A549 (cell line): ENCODE results near the gene PIPOX. TPM values are rescaled to one million over a fixed set of nuclear protein-coding genes. Genes with fewer than 3 reads are reported as not detected.

Source experiments
- ATAC-seq, 2 experiments: fragments of 200-7000 bp in 1 of 2; fragments of >200 bp in 1 of 2; cut with Nextera tagmentation in 1 of 2; cut with Tn5 transposase in 1 of 2; 3 replicates each; pipeline versions ENCODE4 v1.8.0 to v1.9.1; 2018 to 2020; ENCODE audit warnings: mild to moderate bottlenecking in 1 of 2, moderate library complexity in 1 of 2
- CTCF ChIA-PET: fragments of 300-600 bp; sonication (Branson Sonifier 250); formaldehyde crosslinking; extraction: SDS; loops from one replicate; lab custom pipeline; 2021; ENCODE audit warnings: antibody characterized with exemption, inconsistent platforms; lab: Yijun Ruan, JAX
- POLR2A ChIA-PET: fragments of 350-600 bp; formaldehyde crosslinking; extraction: SDS; loops from one replicate; lab custom pipeline; 2021; ENCODE audit warnings: antibody characterized with exemption, inconsistent platforms; lab: Yijun Ruan, JAX
- DNase-seq, 2 experiments: peaks; one replicate each; pipeline versions ENCODE4 v3.0.0 to v3.0.0-alpha.2; 2011 to 2016; ENCODE audit warnings: low read depth in 1 of 2, low spot score in 1 of 2
- FAIRE-seq: peaks from 2 replicates; lab custom pipeline; 2011; peaks lifted over from hg19 to GRCh38; lab: Jason Lieb, UNC
- H3K27ac ChIP-seq, 2 experiments: fragments of >200 bp; sonication (Bioruptor Twin); formaldehyde crosslinking; 3 replicates each; pipeline ENCODE4 v1.5.1; 2016 to 2017
- H3K4me1 ChIP-seq: fragments of >200 bp; sonication (Bioruptor Twin); formaldehyde crosslinking; 3 replicates; pipeline ENCODE4 v1.6.1; 2016
- H3K4me2 ChIP-seq: fragments of >200 bp; sonication (Bioruptor Twin); formaldehyde crosslinking; 3 replicates; pipeline ENCODE4 v1.6.1; 2016
- H3K4me3 ChIP-seq: fragments of >200 bp; sonication (Bioruptor Twin); formaldehyde crosslinking; 3 replicates; pipeline ENCODE4 v1.5.1; 2016
- H3K9me3 ChIP-seq: fragments of >200 bp; sonication (Bioruptor Twin); formaldehyde crosslinking; 3 replicates; pipeline ENCODE4 v1.6.1; 2016
- BHLHE40 ChIP-seq: IDR thresholded peaks from 2 replicates; pipeline ENCODE4 v1.6.1; 2012; ENCODE audit warnings: low read depth, low read length, inconsistent platforms
- CEBPB ChIP-seq, 2 experiments: fragments of >200 bp in 1 of 2; sonication (Bioruptor Twin) in 1 of 2; formaldehyde crosslinking in 1 of 2; IDR thresholded peaks; 2 replicates each; pipeline ENCODE4 v1.6.1; 2012 to 2016
- CHD4 ChIP-seq: fragments of 200-600 bp; sonication (generic); IDR thresholded peaks from 2 replicates; pipeline ENCODE4 v1.6.1; 2016; ENCODE audit warnings: antibody characterized with exemption, mild to moderate bottlenecking, borderline replicate concordance
- CTCF ChIP-seq: fragments of >200 bp; sonication (Bioruptor Twin); formaldehyde crosslinking; IDR thresholded peaks from 3 replicates; pipeline ENCODE4 v1.5.1; 2016
- E2F6 ChIP-seq: IDR thresholded peaks from 2 replicates; pipeline ENCODE4 v1.6.1; 2012; ENCODE audit warnings: low read depth, borderline replicate concordance
- ELK1 ChIP-seq: fragments of 150-350 bp; IDR thresholded peaks from 2 replicates; pipeline ENCODE4 v1.6.1; 2014; ENCODE audit warnings: low read depth, mild to moderate bottlenecking, low read length
- EP300 ChIP-seq, 2 experiments: fragments of >200 bp; sonication (Bioruptor Twin); formaldehyde crosslinking; IDR thresholded peaks; 2 replicates in 1 of 2; 3 replicates in 1 of 2; pipeline ENCODE4 v1.6.1; 2016 to 2017
- FOSL2 ChIP-seq, 2 experiments: fragments of 450-650 bp in 1 of 2; fragments of >200 bp in 1 of 2; sonication (Bioruptor Twin) in 1 of 2; formaldehyde crosslinking; IDR thresholded peaks; 2 replicates each; pipeline versions ENCODE4 v1.5.0 to v1.6.1; 2016 to 2020; ENCODE audit warnings: mild to moderate bottlenecking in 1 of 2, moderate library complexity in 1 of 2
- FOXS1 ChIP-seq: fragments of 250-450 bp; sonication (Bioruptor Pico); IDR thresholded peaks from 2 replicates; pipeline ENCODE4 v1.5.0; 2020; ENCODE audit warnings: mild to moderate bottlenecking, moderate library complexity
- HDAC2 ChIP-seq: fragments of 200-600 bp; sonication (generic); IDR thresholded peaks from 2 replicates; pipeline ENCODE4 v1.6.1; 2016
- HEYL ChIP-seq: fragments of 250-450 bp; sonication (Bioruptor Pico); IDR thresholded peaks from 2 replicates; pipeline ENCODE4 v1.8.0; 2021; ENCODE audit warnings: mild to moderate bottlenecking, moderate library complexity
- HOXA7 ChIP-seq: fragments of 250-450 bp; sonication (Bioruptor Pico); IDR thresholded peaks from 2 replicates; pipeline ENCODE4 v1.5.0; 2020; ENCODE audit warnings: mild to moderate bottlenecking, moderate library complexity
- JUN ChIP-seq, 2 experiments: fragments of >200 bp; sonication (Bioruptor Twin); formaldehyde crosslinking; IDR thresholded peaks; 2 replicates in 1 of 2; 3 replicates in 1 of 2; pipeline ENCODE4 v1.6.1; 2016 to 2017
- JUNB ChIP-seq: fragments of >200 bp; sonication (Bioruptor Twin); formaldehyde crosslinking; IDR thresholded peaks from 2 replicates; pipeline ENCODE4 v1.6.1; 2016
- KDM5A ChIP-seq: fragments of 200-600 bp; sonication (generic); IDR thresholded peaks from 2 replicates; pipeline ENCODE4 v1.6.1; 2016; ENCODE audit warnings: antibody characterized with exemption, mild to moderate bottlenecking
- MAFK ChIP-seq: fragments of 450-650 bp; IDR thresholded peaks from 2 replicates; pipeline ENCODE4 v1.6.1; 2014; ENCODE audit not compliant: partially characterized antibody
- MAX ChIP-seq: IDR thresholded peaks from 2 replicates; pipeline ENCODE4 v1.6.1; 2012
- NFE2L2 ChIP-seq: fragments of 150-350 bp; conservative IDR thresholded peaks from 2 replicates; pipeline ENCODE4 v1.6.1; 2014; ENCODE audit warnings: low read length
- NPAS2 ChIP-seq: fragments of 250-450 bp; sonication (Bioruptor Pico); IDR thresholded peaks from 2 replicates; pipeline ENCODE4 v1.8.0; 2022; ENCODE audit warnings: mild to moderate bottlenecking, moderate library complexity, borderline replicate concordance
- POLR2AphosphoS2 ChIP-seq: conservative IDR thresholded peaks from 2 replicates; pipeline ENCODE4 v1.6.1; 2012; ENCODE audit warnings: low read length, improper control_type of control experiment, inconsistent platforms
- RAD21 ChIP-seq, 2 experiments: fragments of >200 bp in 1 of 2; sonication (Bioruptor Twin) in 1 of 2; formaldehyde crosslinking in 1 of 2; IDR thresholded peaks in 1 of 2; conservative IDR thresholded peaks in 1 of 2; 2 replicates in 1 of 2; 3 replicates in 1 of 2; pipeline ENCODE4 v1.6.1; 2012 to 2018; ENCODE audit warnings: inconsistent platforms in 1 of 2
- RNF2 ChIP-seq: fragments of 200-600 bp; sonication (generic); IDR thresholded peaks from 2 replicates; pipeline ENCODE4 v1.6.1; 2016; ENCODE audit warnings: low read depth, mild to moderate bottlenecking, antibody characterized with exemption, moderate library complexity, borderline replicate concordance
- SMC3 ChIP-seq: fragments of >200 bp; sonication (Bioruptor Twin); formaldehyde crosslinking; IDR thresholded peaks from 3 replicates; pipeline ENCODE4 v1.6.1; 2018; ENCODE audit warnings: inconsistent platforms
- TFCP2L1 ChIP-seq: fragments of 250-450 bp; sonication (Bioruptor Pico); IDR thresholded peaks from 2 replicates; pipeline ENCODE4 v1.5.0; 2021; ENCODE audit warnings: mild to moderate bottlenecking
- USF2 ChIP-seq: fragments of 450-650 bp; IDR thresholded peaks from 2 replicates; pipeline ENCODE4 v1.6.1; 2014; ENCODE audit warnings: antibody characterized with exemption
- WGBS: methylation state at CpG from one replicate; pipeline ENCODE4 v1.1.6; 2017; ENCODE audit errors: missing lambda C conversion rate; 5-methylcytosine and 5-hydroxymethylcytosine counted together
- polyA plus RNA-seq, 4 experiments: library from polyadenylated mRNA; depleted of rRNA in 3 of 4; stranded (reverse); fragments of >200 nt; fragmentation: RNase III in 1 of 4; extraction: RNeasy Plus Mini Kit Qiagen cat#74134 plus additional on column Dnase treatment in 1 of 4; gene quantifications; 2 replicates in 3 of 4; 3 replicates in 1 of 4; pipeline ENCODE4 v1.2.3, GENCODE V29; 2011 to 2017

Gene PIPOX
- polyA plus RNA-seq, 2 of the 4 experiments (the other 2 are of a cell fraction), result 0.39 to 0.94 TPM

GRCh38 chr17:29024316-29024952, 18.5 kb upstream of the PIPOX start:
- Histone ChIP-seq H3K27ac (no peak overlapping the region), H3K4me3 (no peak overlapping the region), H3K9me3 (no peaks in the 10 kb centered on the region), H3K4me2 (no peak overlapping the region), H3K4me1 (no peaks in the 10 kb centered on the region)
- DNase-seq (no peak), ATAC-seq (no peak), FAIRE-seq (no peak)
- ChIA-PET CTCF (interaction anchor here (0.6 to 3.1 kb wide), 8 partner anchors 10 to 735 kb away, joined by 3 to 9 read pairs (median 4); no protein-coding TSS in a partner anchor), POLR2A (no interaction called here)
- TF ChIP-seq HDAC2, result no peak
- no peak for TF ChIP-seq HEYL
- no peak for TF ChIP-seq KDM5A
- TF ChIP-seq CHD4, result no peak
- TF ChIP-seq ELK1, result no peak
- no peak for TF ChIP-seq NPAS2
- TF ChIP-seq JUNB, result no peak
- no peak for TF ChIP-seq FOSL2 (IDR thresholded peaks at IDR 0.05)
- no peak for TF ChIP-seq FOSL2 (CRISPR knock-in tag; IDR thresholded peaks at IDR 0.05)
- no peak for TF ChIP-seq EP300 (IDR thresholded peaks at IDR 0.05)
- no peak for TF ChIP-seq NFE2L2
- TF ChIP-seq MAX, result no peak
- TF ChIP-seq JUN (IDR thresholded peaks at IDR 0.05), result no peak
- no peak for TF ChIP-seq RAD21 (conservative IDR thresholded peaks at IDR 0.05 in 1 of 2, IDR thresholded peaks at IDR 0.05 in 1 of 2)
- WGBS, result 22% methylated on average over 6 of the region's 6 CpGs

- FAIRE-seq, result no peak
- H3K4me3 ChIP-seq, result no peak overlapping the region
- H3K4me2 ChIP-seq, result no peak overlapping the region
- no peak for DNase-seq
- ChIA-PET POLR2A (no interaction called here), CTCF (interaction anchor here (0.6 to 1.2 kb wide), 3 partner anchors 66 to 100 kb away, joined by 3 to 4 read pairs (median 4); no protein-coding TSS in a partner anchor)
- no peaks in the 10 kb centered on the region for H3K4me1 ChIP-seq
- H3K9me3 ChIP-seq, result peaks cover 46% of the 10 kb centered on the region
- ATAC-seq, result no peak
- no peak overlapping the region for H3K27ac ChIP-seq
- WGBS, result 40% methylated on average over 5 of the region's 5 CpGs
- TF ChIP-seq NPAS2, result no peak
- TF ChIP-seq SMC3, result no peak
- TF ChIP-seq CEBPB (IDR thresholded peaks at IDR 0.05), result no peak
- no peak for TF ChIP-seq RNF2
- TF ChIP-seq BHLHE40, result no peak
- no peak for TF ChIP-seq USF2
- TF ChIP-seq MAX, result no peak
- TF ChIP-seq CTCF, result no peak
- TF ChIP-seq MAFK, result no peak
- no peak for TF ChIP-seq FOXS1 (CRISPR knock-in tag)
- no peak for TF ChIP-seq RAD21 (conservative IDR thresholded peaks at IDR 0.05 in 1 of 2, IDR thresholded peaks at IDR 0.05 in 1 of 2)
- no peak for TF ChIP-seq E2F6
- no peak for TF ChIP-seq TFCP2L1
- no peak for TF ChIP-seq NFE2L2
- no peak for TF ChIP-seq HOXA7 (CRISPR knock-in tag)
- TF ChIP-seq POLR2AphosphoS2, result no peak
- TF ChIP-seq ELK1, result no peak
- TF ChIP-seq, all 56 proteins: peak for 0
These were observed 11.5 kb upstream of the PIPOX start for GRCh38 chr17:29031488-29031887.
